ENCODE measurements around the gene RNPEPL1. TPM values are rescaled to one million over a fixed set of nuclear protein-coding genes. Genes with fewer than 3 reads are reported as not detected.

The RNPEPL1 gene
- total RNA-seq, 4 donors from 2014 or later, result 31.9 to 124 (median 99.6) TPM

DNA sequence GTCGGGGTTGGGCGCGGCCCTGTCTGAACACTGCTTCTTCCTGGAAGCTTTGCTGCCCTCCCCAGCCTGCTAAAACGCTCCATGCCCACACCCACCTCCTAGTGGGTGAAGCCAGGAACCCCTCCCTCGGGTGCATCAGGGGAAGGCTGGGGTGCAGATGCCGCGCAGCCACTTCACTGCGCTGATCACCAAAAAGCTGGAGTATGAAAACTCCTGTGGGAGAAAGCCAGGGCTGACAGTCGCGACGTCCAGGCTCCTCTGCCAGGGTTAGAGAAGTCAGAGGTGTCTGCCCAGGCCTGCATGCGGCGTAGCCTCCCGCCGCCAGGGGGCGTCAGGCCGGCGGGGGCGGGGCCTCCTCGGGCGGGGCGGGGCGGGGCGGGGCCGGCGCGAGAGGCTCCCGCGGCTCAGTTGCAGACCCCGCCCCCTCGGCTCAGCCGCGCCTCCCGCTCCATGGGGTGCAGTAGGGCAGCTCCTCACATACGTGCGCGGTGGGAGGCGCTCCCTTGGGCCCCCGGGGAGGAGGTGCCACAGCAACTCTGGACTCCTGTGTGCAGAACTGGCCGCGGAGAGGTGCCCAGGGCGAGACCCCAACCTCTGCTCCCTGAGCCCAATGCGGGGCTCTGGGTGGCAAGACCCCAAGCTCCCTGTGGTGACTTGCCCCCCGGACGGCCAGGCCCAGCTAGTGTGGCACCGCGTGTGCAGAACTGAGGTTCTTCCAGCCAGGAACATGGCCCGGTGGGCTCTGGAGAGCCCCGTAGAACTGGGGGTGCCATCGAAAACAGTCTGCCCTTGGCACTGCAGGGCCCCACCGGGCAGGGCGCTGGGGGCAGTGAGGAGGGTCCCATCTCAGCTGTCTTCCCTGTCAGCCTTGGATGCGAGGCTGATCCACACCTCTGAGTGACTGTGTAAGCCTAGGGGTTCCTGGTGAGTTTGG, 1.8 kb upstream of the RNPEPL1 start:
- intact Hi-C loops (cut with DNase I; ENCODE audit: low total_unique reads), result loop anchor here (1.0 to 5.0 kb wide), 2 partner anchors 20 to 334 kb away; partner anchors contain the start of gene CAPN10
- Histone ChIP-seq H3K36me3 (no peaks in the 10 kb centered on the region), H3K4me3 (peak overlapping the region; percentile 73 to 78 (median 76)), H3K9me3 (no peaks in the 10 kb centered on the region), H3K4me1 (peaks cover 43 to 45% of the 10 kb centered on the region in 2 donors), H3K27ac (peak overlapping the region; percentile 95 to 98 (median 96)), H3K27me3 (no peaks in the 10 kb centered on the region)
- ATAC-seq (peak; percentile 46 to 51), DNase-seq (peak; percentile 81 to 87)
- TF ChIP-seq, protein P1, sequence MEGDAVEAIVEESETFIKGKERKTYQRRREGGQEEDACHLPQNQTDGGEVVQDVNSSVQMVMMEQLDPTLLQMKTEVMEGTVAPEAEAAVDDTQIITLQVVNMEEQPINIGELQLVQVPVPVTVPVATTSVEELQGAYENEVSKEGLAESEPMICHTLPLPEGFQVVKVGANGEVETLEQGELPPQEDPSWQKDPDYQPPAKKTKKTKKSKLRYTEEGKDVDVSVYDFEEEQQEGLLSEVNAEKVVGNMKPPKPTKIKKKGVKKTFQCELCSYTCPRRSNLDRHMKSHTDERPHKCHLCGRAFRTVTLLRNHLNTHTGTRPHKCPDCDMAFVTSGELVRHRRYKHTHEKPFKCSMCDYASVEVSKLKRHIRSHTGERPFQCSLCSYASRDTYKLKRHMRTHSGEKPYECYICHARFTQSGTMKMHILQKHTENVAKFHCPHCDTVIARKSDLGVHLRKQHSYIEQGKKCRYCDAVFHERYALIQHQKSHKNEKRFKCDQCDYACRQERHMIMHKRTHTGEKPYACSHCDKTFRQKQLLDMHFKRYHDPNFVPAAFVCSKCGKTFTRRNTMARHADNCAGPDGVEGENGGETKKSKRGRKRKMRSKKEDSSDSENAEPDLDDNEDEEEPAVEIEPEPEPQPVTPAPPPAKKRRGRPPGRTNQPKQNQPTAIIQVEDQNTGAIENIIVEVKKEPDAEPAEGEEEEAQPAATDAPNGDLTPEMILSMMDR (IDR thresholded peaks at IDR 0.05 in 4 of 5, conservative IDR thresholded peaks at IDR 0.05 in 1 of 5), result peak; percentile 46 to 97 (median 84)
- TF ChIP-seq POLR2A (IDR thresholded peaks at IDR 0.05), result peak; percentile 55 to 59
- in situ Hi-C loops (cut with MboI; ENCODE audit: low sequenced_read_pairs in 4 of 4), result no loop called here

DNA sequence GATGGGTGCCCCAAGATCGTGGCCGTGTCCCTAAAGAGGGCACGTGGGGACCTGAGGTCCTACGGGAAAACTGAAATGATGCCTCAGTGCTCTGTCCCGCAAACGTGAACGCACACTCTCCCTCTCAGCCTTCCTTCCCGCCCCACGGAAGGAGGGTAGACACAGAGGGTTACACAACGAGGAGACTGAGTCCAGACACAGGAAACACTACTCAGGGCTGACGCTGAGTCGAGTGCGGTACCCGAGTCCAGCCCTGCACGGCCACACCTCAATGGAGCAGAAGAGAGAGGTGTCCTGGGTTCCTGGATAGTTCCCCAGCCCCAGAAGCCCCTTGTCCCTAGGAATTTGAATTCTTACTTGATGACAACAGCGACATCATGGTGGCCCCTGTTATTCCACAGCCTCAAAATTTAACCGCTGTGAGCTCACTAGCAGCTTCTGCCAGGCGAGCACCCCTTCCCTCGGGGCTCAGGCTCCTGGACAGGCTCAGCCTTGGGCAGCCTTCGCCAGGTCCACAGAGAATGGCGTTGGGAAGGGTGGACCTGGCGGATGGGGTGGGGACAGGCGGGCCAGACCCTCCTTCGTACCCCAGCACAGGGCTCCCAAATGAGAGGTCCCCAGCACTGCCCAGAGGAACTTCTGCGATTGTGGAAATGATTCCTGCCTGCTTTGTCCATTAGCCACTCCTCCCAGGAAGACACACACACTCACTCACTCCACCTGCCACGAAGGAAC, 980 bp upstream of the RNPEPL1 start:
- peak; percentile 3 to 26 for DNase-seq
- H3K9me3 ChIP-seq, result no peaks in the 10 kb centered on the region
- H3K4me3 ChIP-seq, result peak overlapping the region; percentile 73 to 78 (median 76)
- no peak for TF ChIP-seq POLR2A (IDR thresholded peaks at IDR 0.05)
- TF ChIP-seq, protein P1 (IDR thresholded peaks at IDR 0.05 in 4 of 5, conservative IDR thresholded peaks at IDR 0.05 in 1 of 5), result no peak
- peaks cover 35 to 36% of the 10 kb centered on the region in 2 donors for H3K4me1 ChIP-seq
- intact Hi-C loops (cut with DNase I; ENCODE audit: low total_unique reads) (loop anchor here (5.0 kb wide), 1 partner anchor 335 kb away; no protein-coding TSS in a partner anchor), in situ Hi-C loops (cut with MboI; ENCODE audit: low sequenced_read_pairs in 4 of 4) (no loop called here)
- ATAC-seq, result no peak
- no peaks in the 10 kb centered on the region for H3K27me3 ChIP-seq
- H3K27ac ChIP-seq, result peak overlapping the region; percentile 95 to 98 (median 96)
- H3K36me3 ChIP-seq, result no peaks in the 10 kb centered on the region

DNA sequence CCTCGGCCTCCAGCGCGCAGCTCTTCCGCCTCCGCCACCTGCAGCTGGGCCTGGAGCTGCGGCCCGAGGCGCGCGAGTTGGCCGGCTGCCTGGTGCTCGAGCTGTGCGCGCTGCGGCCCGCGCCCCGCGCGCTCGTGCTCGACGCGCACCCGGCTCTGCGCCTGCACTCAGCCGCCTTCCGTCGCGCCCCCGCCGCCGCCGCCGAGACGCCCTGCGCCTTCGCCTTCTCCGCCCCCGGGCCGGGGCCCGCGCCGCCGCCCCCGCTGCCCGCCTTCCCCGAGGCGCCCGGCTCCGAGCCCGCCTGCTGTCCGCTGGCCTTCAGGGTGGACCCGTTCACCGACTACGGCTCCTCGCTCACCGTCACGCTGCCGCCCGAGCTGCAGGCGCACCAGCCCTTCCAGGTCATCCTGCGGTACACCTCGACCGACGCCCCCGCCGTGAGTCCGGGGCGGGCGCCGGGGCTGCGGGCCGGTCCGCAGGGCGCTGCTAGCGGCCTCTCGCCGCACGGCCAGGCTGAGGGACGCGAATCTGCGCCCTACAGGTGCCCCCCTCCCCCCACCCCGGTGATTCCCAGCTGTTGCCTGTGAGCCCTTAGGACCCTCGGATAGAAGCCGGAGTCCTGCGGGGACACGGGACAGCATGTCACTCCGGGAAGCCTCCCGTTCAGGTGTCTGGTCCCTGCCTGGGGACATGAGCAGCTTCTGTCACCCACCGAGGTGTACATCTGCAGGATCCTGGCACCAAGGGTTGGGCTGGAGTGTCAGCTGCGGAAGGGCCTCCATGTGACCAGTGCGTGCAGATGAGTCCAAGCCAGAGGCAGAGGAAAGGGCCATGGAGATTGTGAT, 616 bp downstream of the RNPEPL1 start:
- in situ Hi-C loops (cut with MboI; ENCODE audit: low sequenced_read_pairs in 4 of 4), result no loop called here
- Histone ChIP-seq H3K4me3 (peak overlapping the region; percentile 57 to 81 (median 65)), H3K9me3 (no peaks in the 10 kb centered on the region), H3K36me3 (peaks cover 0 to 5% of the 10 kb centered on the region in 2 donors), H3K27me3 (no peaks in the 10 kb centered on the region), H3K4me1 (peaks cover 32 to 35% of the 10 kb centered on the region in 2 donors), H3K27ac (peak overlapping the region; percentile 72 to 84 (median 81))
- peak; percentile 9 to 47 for TF ChIP-seq POLR2A (IDR thresholded peaks at IDR 0.05)
- TF ChIP-seq, protein P1 (IDR thresholded peaks at IDR 0.05 in 4 of 5, conservative IDR thresholded peaks at IDR 0.05 in 1 of 5), result peak in 1 of 5 experiments; percentile 10
- DNase-seq (peak; percentile 50 to 55), ATAC-seq (peak; percentile 63 to 70)
- intact Hi-C loops (cut with DNase I; ENCODE audit: low total_unique reads), result loop anchor here (1.0 to 5.0 kb wide), 2 partner anchors 9 to 337 kb away; partner anchors contain the start of gene DUSP28

DNA sequence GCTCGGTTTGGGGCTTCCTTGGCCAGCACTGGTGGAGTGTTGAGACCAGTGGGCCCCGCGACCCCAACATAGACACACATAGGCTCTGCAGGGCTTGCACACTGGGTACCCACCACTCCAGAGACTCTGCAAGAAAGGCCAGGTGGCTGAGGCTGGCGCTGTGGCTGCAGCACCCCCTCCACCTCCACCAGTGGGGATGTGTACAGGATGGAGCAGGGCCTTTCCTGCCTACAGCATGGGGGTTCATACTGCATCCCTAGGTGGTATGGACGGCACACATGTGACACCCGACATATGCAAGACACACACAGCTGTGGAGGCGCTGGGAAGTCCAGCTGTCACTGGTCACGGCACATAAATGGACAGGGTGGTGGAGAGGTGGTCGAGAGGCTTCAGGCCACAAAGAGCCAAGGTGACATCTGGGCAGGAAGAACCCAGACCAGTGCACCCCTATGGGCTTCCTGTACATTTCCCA, 1.3 kb downstream of the RNPEPL1 start:
- H3K27ac ChIP-seq, result peak overlapping the region; percentile 72 to 84 (median 81)
- ATAC-seq (no peak), DNase-seq (no peak)
- in situ Hi-C loops (cut with MboI; ENCODE audit: low sequenced_read_pairs in 4 of 4) (no loop called here), intact Hi-C loops (cut with DNase I; ENCODE audit: low total_unique reads) (loop anchor here (5.0 kb wide), 1 partner anchor 337 kb away; no protein-coding TSS in a partner anchor)
- H3K4me3 ChIP-seq, result peak overlapping the region; percentile 57 to 81 (median 65)
- H3K9me3 ChIP-seq, result no peaks in the 10 kb centered on the region
- peaks cover 32 to 35% of the 10 kb centered on the region in 2 donors for H3K4me1 ChIP-seq
- TF ChIP-seq, protein P1 (IDR thresholded peaks at IDR 0.05 in 4 of 5, conservative IDR thresholded peaks at IDR 0.05 in 1 of 5), result no peak
- TF ChIP-seq POLR2A (IDR thresholded peaks at IDR 0.05), result no peak
- no peaks in the 10 kb centered on the region for H3K27me3 ChIP-seq
- peaks cover 0 to 7% of the 10 kb centered on the region in 2 donors for H3K36me3 ChIP-seq

Data from gastrocnemius medialis (tissue), 4 donors.